NCI-H1436 (cell line): ENCODE data around the gene SUFU.
"Not testable (repeated sequence)": the region's sequence is repeated elsewhere in the genome, so short reads cannot be mapped to it uniquely, and the experiment has no call there.

Experiments
- DNase-seq: peaks from one replicate; lab custom pipeline; 2025; lab: John Stamatoyannopoulos, UW

The SUFU gene

GRCh38 chr10:102514487-102515311 is 10.9 kb downstream of the SUFU start:
- DNase-seq = no peak

GRCh38 chr10:102515724-102516123 is 12.0 kb downstream of the SUFU start:
- no peak for DNase-seq

- no peak for DNase-seq
Measured at GRCh38 chr10:102517553-102517952, 13.8 kb downstream of the SUFU start.

- no peak for DNase-seq
Measured at GRCh38 chr10:102519246-102519825, 15.6 kb downstream of the SUFU start.

- no peak for DNase-seq
Measured at GRCh38 chr10:102522874-102523249, 19.1 kb downstream of the SUFU start.

GRCh38 chr10:102523250-102524029 is 19.7 kb downstream of the SUFU start:
- DNase-seq = no peak

GRCh38 chr10:102524746-102525145 is 21.0 kb downstream of the SUFU start:
- no peak for DNase-seq

GRCh38 chr10:102527546-102527945 is 23.8 kb downstream of the SUFU start:
- DNase-seq = no peak

GRCh38 chr10:102534333-102534732 is 30.6 kb downstream of the SUFU start:
- no peak for DNase-seq

GRCh38 chr10:102534966-102535365 is 31.2 kb downstream of the SUFU start:
- not testable (repeated sequence) for DNase-seq

GRCh38 chr10:102535481-102536147 is 31.8 kb downstream of the SUFU start:
- no peak for DNase-seq

- DNase-seq = no peak
Measured at GRCh38 chr10:102537367-102537766, 33.6 kb downstream of the SUFU start.

GRCh38 chr10:102537948-102538347 is 34.2 kb downstream of the SUFU start:
- no peak for DNase-seq

GRCh38 chr10:102538811-102539210 is 35.0 kb downstream of the SUFU start:
- no peak for DNase-seq

- no peak for DNase-seq
Measured at GRCh38 chr10:102540023-102540422, 36.3 kb downstream of the SUFU start.

- no peak for DNase-seq
Measured at GRCh38 chr10:102542800-102543418, 39.1 kb downstream of the SUFU start.

- DNase-seq = no peak
Measured at GRCh38 chr10:102545265-102545871, 41.6 kb downstream of the SUFU start.

GRCh38 chr10:102545997-102546396 is 42.2 kb downstream of the SUFU start:
- no peak for DNase-seq

GRCh38 chr10:102546606-102547320 is 43.0 kb downstream of the SUFU start:
- DNase-seq = no peak

- DNase-seq = no peak
Measured at GRCh38 chr10:102549549-102549948, 45.8 kb downstream of the SUFU start.
